Measurements from ENCODE around the gene POU2AF2. TPM values are rescaled to one million over a fixed set of nuclear protein-coding genes. Genes with fewer than 3 reads are reported as not detected.

The POU2AF2 gene
- total RNA-seq, 1 experiment from 2014 or later: not detected

GRCh38 chr11:111301004-111301841, 55.7 kb downstream of the POU2AF2 start:
- H3K23me2 ChIP-seq (ENCODE audit: insufficient read length, low read depth, low read length, poor library complexity, severe bottlenecking): peaks cover 15% of the 10 kb centered on the region
- Mint-ChIP-seq H3K27me3 (ENCODE audit: low read depth) (peaks cover 48% of the 10 kb centered on the region), H3K36me3 (ENCODE audit: insufficient read depth in 1 of 3, low read depth in 3 of 3) (no peaks in the 10 kb centered on the region; a peak in 1 of 7 replicates), H3K9me3 (no peaks in the 10 kb centered on the region), H3K4me1 (peaks cover 21 to 44% of the 10 kb centered on the region in 2 experiments), H3K4me3 (no peak overlapping the region), H3K27ac (no peak overlapping the region)
- no peak overlapping the region for H3K4ac ChIP-seq (ENCODE audit: low read depth, low read length)
- no CpG with 5 or more reads among the region's 5 CpGs for WGBS (ENCODE audit: extremely low coverage, insufficient read length, low lambda C conversion rate)
- no peaks in the 10 kb centered on the region; the same call in 1 of the 2 replicates for H3K27me3 ChIP-seq (ENCODE audit: insufficient read depth, low read length)
- no peak overlapping the region for H3K4me2 ChIP-seq (ENCODE audit: insufficient read depth, insufficient read length, low read length)
- H2BK5ac ChIP-seq (ENCODE audit: insufficient read length, low read length): no peak overlapping the region
- H4K5ac ChIP-seq (ENCODE audit: insufficient read length, low read depth, low read length): no peak overlapping the region
- no peak overlapping the region for H4K91ac ChIP-seq (ENCODE audit: insufficient read length, low read depth, low read length)
- H4K20me1 ChIP-seq (ENCODE audit: control insufficient read depth, insufficient read depth, insufficient read length): no peaks in the 10 kb centered on the region
- H3K9ac ChIP-seq (ENCODE audit: extremely low read depth, insufficient read length, low read length): no peak overlapping the region
- H3K18ac ChIP-seq (ENCODE audit: insufficient read length, low read depth, low read length): no peak overlapping the region
- H3K79me1 ChIP-seq (ENCODE audit: insufficient read depth, low read depth, low read length, poor library complexity, severe bottlenecking): no peaks in the 10 kb centered on the region
- H2BK15ac ChIP-seq (ENCODE audit: low read depth, low read length): no peak overlapping the region
- no peak overlapping the region for H3K56ac ChIP-seq (ENCODE audit: insufficient read length, low read depth, low read length)
- no peak overlapping the region for H2AFZ ChIP-seq (ENCODE audit: low read length)
- H3T11ph ChIP-seq (ENCODE audit: low read length): no peak overlapping the region
- H4K8ac ChIP-seq (replicated peaks; ENCODE audit: insufficient read length, low read depth, low read length): no peak overlapping the region
- H3K27ac ChIP-seq (ENCODE audit: insufficient read length, low read depth, low read length): no peak overlapping the region
- TF ChIP-seq, protein P1, sequence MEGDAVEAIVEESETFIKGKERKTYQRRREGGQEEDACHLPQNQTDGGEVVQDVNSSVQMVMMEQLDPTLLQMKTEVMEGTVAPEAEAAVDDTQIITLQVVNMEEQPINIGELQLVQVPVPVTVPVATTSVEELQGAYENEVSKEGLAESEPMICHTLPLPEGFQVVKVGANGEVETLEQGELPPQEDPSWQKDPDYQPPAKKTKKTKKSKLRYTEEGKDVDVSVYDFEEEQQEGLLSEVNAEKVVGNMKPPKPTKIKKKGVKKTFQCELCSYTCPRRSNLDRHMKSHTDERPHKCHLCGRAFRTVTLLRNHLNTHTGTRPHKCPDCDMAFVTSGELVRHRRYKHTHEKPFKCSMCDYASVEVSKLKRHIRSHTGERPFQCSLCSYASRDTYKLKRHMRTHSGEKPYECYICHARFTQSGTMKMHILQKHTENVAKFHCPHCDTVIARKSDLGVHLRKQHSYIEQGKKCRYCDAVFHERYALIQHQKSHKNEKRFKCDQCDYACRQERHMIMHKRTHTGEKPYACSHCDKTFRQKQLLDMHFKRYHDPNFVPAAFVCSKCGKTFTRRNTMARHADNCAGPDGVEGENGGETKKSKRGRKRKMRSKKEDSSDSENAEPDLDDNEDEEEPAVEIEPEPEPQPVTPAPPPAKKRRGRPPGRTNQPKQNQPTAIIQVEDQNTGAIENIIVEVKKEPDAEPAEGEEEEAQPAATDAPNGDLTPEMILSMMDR (conservative IDR thresholded peaks at IDR 0.05): no peak
- H3K14ac ChIP-seq (ENCODE audit: insufficient read depth, low read length): no peak overlapping the region
- H2BK20ac ChIP-seq (ENCODE audit: low read depth, low read length, poor library complexity, severe bottlenecking): no peak overlapping the region
- H3K4me1 ChIP-seq (ENCODE audit: insufficient read depth, low read length): peaks cover 6% of the 10 kb centered on the region; the same call in 1 of the 2 replicates
- no peak overlapping the region for H3K23ac ChIP-seq (ENCODE audit: insufficient read length, low read depth, low read length)
- no peaks in the 10 kb centered on the region for H3K9me3 ChIP-seq (ENCODE audit: control insufficient read depth, low read depth, low read length)
- H2BK12ac ChIP-seq (ENCODE audit: insufficient read length, low read depth, low read length): no peak overlapping the region
- DNase-seq: no peak
- H2BK120ac ChIP-seq (ENCODE audit: low read depth, low read length, poor library complexity, severe bottlenecking): no peak overlapping the region
- no peak overlapping the region for H2AK5ac ChIP-seq (ENCODE audit: insufficient read length, low read length)
- no peaks in the 10 kb centered on the region for H3K79me2 ChIP-seq (ENCODE audit: insufficient read depth, low read length)

Data from H9 (cell line).